IPS-15b (cell line): ENCODE data around the gene STAT3.

ENCODE experiments used
- H3K27me3 ChIP-seq: one replicate; pipeline ENCODE4 v1.6.1; 2013; ENCODE audit warnings: low read length; ENCODE audit not compliant: control insufficient read depth, insufficient read depth
- H3K36me3 ChIP-seq: one replicate; pipeline ENCODE4 v1.6.1; 2013; ENCODE audit warnings: low read length; ENCODE audit not compliant: control insufficient read depth, insufficient read depth
- H3K4me1 ChIP-seq: one replicate; pipeline ENCODE4 v1.6.1; 2013; ENCODE audit warnings: mild to moderate bottlenecking, low read length; ENCODE audit not compliant: control insufficient read depth, insufficient read depth
- H3K4me3 ChIP-seq: one replicate; pipeline ENCODE4 v1.5.1; 2013; ENCODE audit warnings: low read depth, low read length
- H3K9ac ChIP-seq: one replicate; pipeline ENCODE4 v1.6.1; 2013; ENCODE audit warnings: low read depth, mild to moderate bottlenecking, low read length
- H3K9me3 ChIP-seq: one replicate; pipeline ENCODE4 v1.6.1; 2013; ENCODE audit warnings: mild to moderate bottlenecking, low read length; ENCODE audit not compliant: control insufficient read depth, insufficient read depth

STAT3 gene

DNA sequence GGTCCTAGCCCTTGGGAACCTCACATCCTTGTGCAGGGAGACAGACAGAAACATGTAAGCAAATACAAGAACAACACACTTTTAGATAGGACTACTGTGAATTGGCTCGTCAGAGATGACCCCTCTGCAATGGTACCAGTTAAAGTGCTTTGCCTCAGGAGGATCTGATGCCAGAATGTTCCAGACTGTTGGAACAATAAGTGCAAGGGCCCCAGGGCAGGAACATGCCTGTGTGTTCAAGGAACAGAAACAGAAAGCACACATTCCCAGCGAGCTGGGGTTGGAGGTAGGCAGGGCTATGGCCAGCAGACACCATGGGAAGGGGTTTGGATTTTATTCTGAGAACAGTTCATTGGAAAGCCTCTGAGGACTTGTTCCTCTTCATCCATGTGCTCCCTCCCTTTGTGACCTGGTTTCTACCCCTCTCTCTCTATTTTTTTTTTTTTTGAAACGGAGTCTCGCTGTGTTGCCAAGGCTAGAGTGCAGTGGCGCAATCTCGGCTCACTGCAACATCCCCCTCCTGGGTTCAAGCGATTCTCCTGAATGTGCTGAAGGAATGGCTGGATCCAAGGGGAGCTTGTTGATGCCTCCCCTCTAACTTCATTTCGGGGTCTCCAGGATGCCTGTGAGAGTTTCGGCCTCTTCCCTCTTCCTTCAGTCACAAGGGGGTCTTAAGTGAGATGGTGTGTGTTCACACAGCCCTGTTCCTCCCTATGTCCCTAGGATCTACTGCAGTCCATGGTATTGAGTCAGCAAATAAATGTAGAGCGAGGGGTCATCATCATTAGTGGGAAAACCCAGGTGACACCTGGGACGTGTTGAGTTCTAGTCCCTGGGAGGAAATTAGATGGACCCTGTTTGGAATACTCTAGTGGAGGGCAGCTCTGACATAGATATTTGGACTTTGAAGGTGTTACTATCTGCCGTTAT, 93.5 kb downstream of the STAT3 start:
- peaks cover 1% of the 10 kb centered on the region for H3K27me3 ChIP-seq
- H3K9me3 ChIP-seq, result no peaks in the 10 kb centered on the region
- no peak overlapping the region for H3K4me3 ChIP-seq
- H3K4me1 ChIP-seq, result no peaks in the 10 kb centered on the region
- no peak overlapping the region for H3K9ac ChIP-seq
- H3K36me3 ChIP-seq, result no peaks in the 10 kb centered on the region

- no peaks in the 10 kb centered on the region for H3K36me3 ChIP-seq
- peaks cover 3% of the 10 kb centered on the region for H3K4me1 ChIP-seq
- no peak overlapping the region for H3K4me3 ChIP-seq
- H3K9ac ChIP-seq, result no peak overlapping the region
- H3K27me3 ChIP-seq, result peaks cover 24% of the 10 kb centered on the region
- H3K9me3 ChIP-seq, result no peaks in the 10 kb centered on the region
Observed at GRCh38 chr17:42291129-42291528, 97.1 kb downstream of the STAT3 start.

DNA sequence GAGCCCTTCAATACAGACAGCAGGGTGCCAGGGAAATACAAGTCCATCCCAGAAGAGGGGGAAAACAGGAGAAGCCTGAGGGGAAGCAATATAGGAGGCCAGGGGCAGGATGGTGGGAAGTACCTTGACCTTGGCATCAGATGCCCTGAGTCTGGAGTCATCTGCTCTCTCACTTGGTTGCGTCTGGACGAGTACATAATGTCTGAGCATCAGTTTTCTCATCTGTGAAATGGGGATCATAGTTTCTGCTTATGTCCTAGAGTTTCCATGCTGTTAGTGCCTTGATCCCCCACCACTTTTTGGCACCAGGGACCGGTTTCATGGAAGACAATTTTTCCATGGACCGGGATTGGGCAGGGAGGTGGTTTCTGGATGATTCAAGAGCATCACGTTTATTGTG, 97.7 kb downstream of the STAT3 start:
- Histone ChIP-seq H3K4me3 (no peak overlapping the region), H3K27me3 (peaks cover 24% of the 10 kb centered on the region), H3K36me3 (no peaks in the 10 kb centered on the region), H3K9ac (no peak overlapping the region), H3K4me1 (peaks cover 3% of the 10 kb centered on the region), H3K9me3 (no peaks in the 10 kb centered on the region)

DNA sequence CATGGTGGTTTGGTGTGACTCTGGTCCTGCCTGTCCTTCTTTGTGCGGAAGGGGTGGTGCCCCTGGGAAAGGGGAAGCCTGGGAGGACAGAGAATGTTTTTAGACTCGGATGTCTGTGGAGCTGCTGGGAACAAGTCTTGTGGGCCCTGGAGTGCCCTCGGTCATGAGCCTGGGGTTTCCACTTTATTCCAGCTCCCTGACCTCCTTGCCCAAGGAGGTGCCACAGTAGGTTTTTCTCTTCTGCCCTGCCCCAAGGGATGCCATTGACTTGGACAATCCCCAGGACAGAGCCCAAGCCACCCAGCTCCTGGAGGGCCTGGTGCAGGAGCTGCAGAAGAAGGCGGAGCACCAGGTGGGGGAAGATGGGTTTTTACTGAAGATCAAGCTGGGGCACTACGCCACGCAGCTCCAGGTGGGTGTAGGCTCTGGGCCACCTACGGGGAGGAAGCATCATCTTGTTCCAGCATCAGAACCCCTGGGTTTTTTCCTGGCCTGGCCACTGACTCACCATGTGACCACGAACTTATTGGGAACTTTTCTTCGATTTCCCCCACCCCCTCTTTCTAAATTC, 98.5 kb downstream of the STAT3 start:
- Histone ChIP-seq H3K36me3 (no peaks in the 10 kb centered on the region), H3K9me3 (no peaks in the 10 kb centered on the region), H3K4me3 (peak overlapping the region; percentile 43), H3K27me3 (peaks cover 24% of the 10 kb centered on the region), H3K4me1 (peaks cover 3% of the 10 kb centered on the region), H3K9ac (no peak overlapping the region)

GRCh38 chr17:42288803-42289610, 99.2 kb downstream of the STAT3 start:
- H3K36me3 ChIP-seq, result no peaks in the 10 kb centered on the region

DNA sequence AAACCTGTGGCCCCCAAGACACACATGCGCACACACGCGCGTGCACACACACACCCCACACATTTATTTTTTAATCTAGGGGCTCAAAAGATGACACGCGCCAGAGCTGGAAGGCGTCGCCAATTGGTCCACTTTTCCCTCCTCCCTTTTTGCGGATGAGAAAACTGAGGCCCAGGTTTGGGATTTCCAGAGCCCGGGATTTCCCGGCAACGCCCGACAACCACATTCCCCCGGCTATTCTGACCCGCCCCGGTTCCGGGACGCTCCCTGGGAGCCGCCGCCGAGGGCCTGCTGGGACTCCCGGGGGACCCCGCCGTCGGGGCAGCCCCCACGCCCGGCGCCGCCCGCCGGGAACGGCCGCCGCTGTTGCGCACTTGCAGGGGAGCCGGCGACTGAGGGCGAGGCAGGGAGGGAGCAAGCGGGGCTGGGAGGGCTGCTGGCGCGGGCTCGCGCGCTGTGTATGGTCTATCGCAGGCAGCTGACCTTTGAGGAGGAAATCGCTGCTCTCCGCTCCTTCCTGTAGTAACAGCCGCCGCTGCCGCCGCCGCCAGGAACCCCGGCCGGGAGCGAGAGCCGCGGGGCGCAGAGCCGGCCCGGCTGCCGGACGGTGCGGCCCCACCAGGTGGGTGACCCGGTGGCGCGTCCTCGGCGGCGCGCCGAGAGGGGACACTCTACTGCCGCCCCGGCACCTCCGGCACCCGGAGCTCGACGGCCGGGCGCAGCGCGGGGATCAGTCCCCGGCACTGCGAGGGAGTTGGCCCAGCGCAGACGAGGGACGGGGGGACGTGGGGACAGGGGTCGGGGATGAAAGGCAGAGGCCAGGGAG, 100.1 kb downstream of the STAT3 start, which contains the start of gene STAT5A:
STAT5A (plus strand) TSS at position 522 of the 826 bp plus-strand sequence. CDS start 914 bp downstream, outside the sequence.
- H3K27me3 ChIP-seq, result peaks cover 24% of the 10 kb centered on the region
- no peaks in the 10 kb centered on the region for H3K36me3 ChIP-seq
- peak within 1 kb of the TSS; percentile 43 for H3K4me3 ChIP-seq
- no peaks in the 10 kb centered on the region for H3K9me3 ChIP-seq
- H3K9ac ChIP-seq, result peak within 1 kb of the TSS; percentile 47
- peaks cover 3% of the 10 kb centered on the region for H3K4me1 ChIP-seq

More at GRCh38 chr17:42288803-42289610, 99.2 kb downstream of the STAT3 start:
- Histone ChIP-seq H3K4me1 (peaks cover 3% of the 10 kb centered on the region), H3K9me3 (no peaks in the 10 kb centered on the region), H3K27me3 (peaks cover 24% of the 10 kb centered on the region), H3K4me3 (peak overlapping the region; percentile 43), H3K9ac (no peak overlapping the region)

- Histone ChIP-seq H3K4me3 (peak overlapping the region; percentile 43), H3K9ac (no peak overlapping the region), H3K36me3 (no peaks in the 10 kb centered on the region), H3K27me3 (peaks cover 24% of the 10 kb centered on the region), H3K4me1 (peaks cover 3% of the 10 kb centered on the region), H3K9me3 (no peaks in the 10 kb centered on the region)
Observed at GRCh38 chr17:42287305-42287976, 100.8 kb downstream of the STAT3 start.

DNA sequence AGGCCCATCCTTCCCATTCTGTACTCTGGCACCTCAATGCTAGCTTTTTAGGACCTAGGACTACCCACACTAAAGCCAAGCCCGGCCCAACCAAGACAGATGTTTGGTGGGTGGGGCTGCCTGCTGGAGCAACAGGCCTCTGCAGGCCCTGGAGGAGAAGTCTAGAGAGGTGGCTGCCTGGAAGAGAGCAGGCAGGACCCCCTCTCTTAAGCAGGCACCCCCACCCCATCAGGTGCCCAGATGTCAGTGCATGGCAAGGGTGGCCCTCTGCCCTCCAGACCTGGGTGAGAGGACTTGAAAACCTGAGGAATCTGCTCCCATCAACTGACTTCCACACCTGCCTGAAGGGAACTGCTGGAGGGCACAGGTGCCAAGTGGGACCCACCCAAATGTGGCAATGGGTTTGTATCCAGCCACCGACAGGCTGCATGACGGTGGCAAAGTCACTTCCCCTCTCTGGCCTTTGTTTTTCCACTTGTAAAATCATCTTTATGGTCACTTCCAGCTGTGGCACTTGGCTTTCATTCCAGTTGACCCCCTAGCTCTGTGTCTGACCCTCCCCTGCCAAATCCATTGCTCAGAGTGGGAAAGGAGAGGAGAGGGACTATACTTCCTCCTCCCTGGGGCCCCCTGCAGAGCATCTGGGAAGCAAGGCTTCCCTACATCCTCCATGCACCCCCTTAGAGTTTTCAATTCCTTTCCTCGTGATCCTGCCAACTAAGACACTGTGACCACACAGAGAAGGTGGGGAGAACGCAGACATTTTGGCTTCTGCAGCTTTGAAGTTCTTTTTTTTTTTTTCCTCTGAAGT, 101.6 kb downstream of the STAT3 start:
- Histone ChIP-seq H3K9me3 (no peaks in the 10 kb centered on the region), H3K36me3 (no peaks in the 10 kb centered on the region), H3K27me3 (peaks cover 24% of the 10 kb centered on the region), H3K9ac (no peak overlapping the region), H3K4me1 (peaks cover 3% of the 10 kb centered on the region), H3K4me3 (no peak overlapping the region)

- H3K9me3 ChIP-seq, result no peaks in the 10 kb centered on the region
- no peak overlapping the region for H3K9ac ChIP-seq
- H3K4me1 ChIP-seq, result peaks cover 3% of the 10 kb centered on the region
- no peaks in the 10 kb centered on the region for H3K36me3 ChIP-seq
- H3K27me3 ChIP-seq, result peaks cover 24% of the 10 kb centered on the region
- no peak overlapping the region for H3K4me3 ChIP-seq
Observed at GRCh38 chr17:42285346-42286050, 102.7 kb downstream of the STAT3 start.

DNA sequence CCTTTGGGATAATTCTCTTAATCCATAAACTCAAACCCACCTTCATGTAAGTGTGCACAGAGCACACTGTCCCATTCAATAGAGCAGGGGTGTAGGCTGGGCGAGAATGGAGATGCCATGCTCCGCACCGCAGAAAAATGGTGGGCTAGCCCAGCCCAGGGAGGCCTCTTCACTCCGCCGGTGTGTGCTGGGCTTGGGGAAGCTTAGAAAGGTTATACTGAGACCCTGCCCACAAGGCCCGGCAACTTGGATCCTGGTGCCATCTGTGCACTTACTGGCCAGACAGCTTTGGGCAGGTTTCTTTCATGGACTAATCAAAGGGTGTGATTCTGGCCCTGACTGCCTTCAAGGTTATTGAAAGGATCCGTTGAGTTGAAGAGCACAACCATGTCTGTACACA, 103.7 kb downstream of the STAT3 start:
- Histone ChIP-seq H3K36me3 (no peaks in the 10 kb centered on the region), H3K27me3 (peaks cover 21% of the 10 kb centered on the region), H3K9me3 (no peaks in the 10 kb centered on the region), H3K4me3 (no peak overlapping the region), H3K9ac (no peak overlapping the region), H3K4me1 (peaks cover 3% of the 10 kb centered on the region)
